ENCODE measurements around the gene NNMT. TPM values are rescaled to one million over a fixed set of nuclear protein-coding genes. Genes with fewer than 3 reads are reported as not detected.

NNMT gene
- total RNA-seq, 1 experiment from 2014 or later = not detected

GRCh38 chr11:114345575-114346222 is 49.5 kb downstream of the NNMT start:
- no peaks in the 10 kb centered on the region for H3K23me2 ChIP-seq (ENCODE audit: insufficient read length, low read depth, low read length, poor library complexity, severe bottlenecking)
- no peak overlapping the region for H3T11ph ChIP-seq (ENCODE audit: low read length)
- no peaks in the 10 kb centered on the region for H3K27me3 ChIP-seq (ENCODE audit: insufficient read depth, low read length)
- H2BK20ac ChIP-seq (ENCODE audit: low read depth, low read length, poor library complexity, severe bottlenecking) = no peak overlapping the region
- Mint-ChIP-seq H3K4me1 (peaks cover 4 to 6% of the 10 kb centered on the region in 2 experiments; a peak in 2 of 4 replicates), H3K36me3 (ENCODE audit: insufficient read depth in 1 of 3, low read depth in 3 of 3) (peaks cover 3 to 17% (median 4%) of the 10 kb centered on the region in 3 experiments; a peak in 6 of 7 replicates), H3K27me3 (ENCODE audit: low read depth) (peaks cover 2% of the 10 kb centered on the region; the same call in 1 of the 2 replicates), H3K27ac (no peak overlapping the region), H3K9me3 (peaks cover 17 to 19% of the 10 kb centered on the region in 2 experiments), H3K4me3 (no peak overlapping the region)
- H2AFZ ChIP-seq (ENCODE audit: low read length) = no peak overlapping the region
- no peak overlapping the region for H2BK12ac ChIP-seq (ENCODE audit: insufficient read length, low read depth, low read length)
- H2BK15ac ChIP-seq (ENCODE audit: low read depth, low read length) = no peak overlapping the region
- no peak overlapping the region for H2BK120ac ChIP-seq (ENCODE audit: low read depth, low read length, poor library complexity, severe bottlenecking)
- H3K79me1 ChIP-seq (ENCODE audit: insufficient read depth, low read depth, low read length, poor library complexity, severe bottlenecking) = no peaks in the 10 kb centered on the region
- no peak overlapping the region for H3K14ac ChIP-seq (ENCODE audit: insufficient read depth, low read length)
- H4K5ac ChIP-seq (ENCODE audit: insufficient read length, low read depth, low read length) = no peak overlapping the region
- no peak overlapping the region for H3K56ac ChIP-seq (ENCODE audit: insufficient read length, low read depth, low read length)
- no peak overlapping the region for H3K23ac ChIP-seq (ENCODE audit: insufficient read length, low read depth, low read length)
- H3K4me2 ChIP-seq (ENCODE audit: insufficient read depth, insufficient read length, low read length) = no peak overlapping the region
- no peak overlapping the region for H4K91ac ChIP-seq (ENCODE audit: insufficient read length, low read depth, low read length)
- WGBS (ENCODE audit: extremely low coverage, insufficient read length, low lambda C conversion rate) = no CpG with 5 or more reads among the region's 3 CpGs
- H3K79me2 ChIP-seq (ENCODE audit: insufficient read depth, low read length) = no peaks in the 10 kb centered on the region
- H3K9ac ChIP-seq (ENCODE audit: extremely low read depth, insufficient read length, low read length) = no peak overlapping the region
- no peak for DNase-seq
- H4K8ac ChIP-seq (replicated peaks; ENCODE audit: insufficient read length, low read depth, low read length) = no peak overlapping the region
- peaks cover under 1% of the 10 kb centered on the region; the same call in 1 of the 2 replicates for H3K4me1 ChIP-seq (ENCODE audit: insufficient read depth, low read length)
- TF ChIP-seq CTCF (conservative IDR thresholded peaks at IDR 0.05) = no peak
- no peaks in the 10 kb centered on the region for H4K20me1 ChIP-seq (ENCODE audit: control insufficient read depth, insufficient read depth, insufficient read length)
- H2BK5ac ChIP-seq (ENCODE audit: insufficient read length, low read length) = no peak overlapping the region
- H3K9me3 ChIP-seq (ENCODE audit: control insufficient read depth, low read depth, low read length) = no peaks in the 10 kb centered on the region
- no peak overlapping the region for H3K4ac ChIP-seq (ENCODE audit: low read depth, low read length)
- H3K18ac ChIP-seq (ENCODE audit: insufficient read length, low read depth, low read length) = no peak overlapping the region
- H3K27ac ChIP-seq (ENCODE audit: insufficient read length, low read depth, low read length) = no peak overlapping the region
- no peak overlapping the region for H2AK5ac ChIP-seq (ENCODE audit: insufficient read length, low read length)
